Measurements from ENCODE around the gene MRPL46.

The MRPL46 gene

GRCh38 chr15:88467073-88467934, at the start of gene MRPL46, which contains the start of gene MRPS11:
TSS of gene MRPL46 (minus strand) at chr15:88467388. CDS start at chr15:88467377, 11 bp downstream.
TSS of gene MRPS11 (plus strand) at chr15:88467708. CDS start at chr15:88467718, 10 bp downstream.
- peak; percentile 92 for DNase-seq

GRCh38 chr15:88513195-88513594, 46.0 kb upstream of the MRPL46 start:
- no peak for DNase-seq

GRCh38 chr15:88512601-88513000, 45.4 kb upstream of the MRPL46 start:
- DNase-seq: no peak

- no peak for DNase-seq
Measured at GRCh38 chr15:88512078-88512477, 44.9 kb upstream of the MRPL46 start.

- no peak for DNase-seq
Measured at GRCh38 chr15:88511161-88511560, 44.0 kb upstream of the MRPL46 start.

- DNase-seq: no peak
Measured at GRCh38 chr15:88509964-88510363, 42.8 kb upstream of the MRPL46 start.

- no peak for DNase-seq
Measured at GRCh38 chr15:88509321-88509720, 42.1 kb upstream of the MRPL46 start.

GRCh38 chr15:88506628-88507027, 39.4 kb upstream of the MRPL46 start:
- no peak for DNase-seq

- no peak for DNase-seq
Measured at GRCh38 chr15:88505721-88506120, 38.5 kb upstream of the MRPL46 start.

GRCh38 chr15:88504445-88504844, 37.3 kb upstream of the MRPL46 start:
- DNase-seq: no peak

GRCh38 chr15:88498996-88499395, 31.8 kb upstream of the MRPL46 start:
- DNase-seq: no peak

- DNase-seq: no peak
Measured at GRCh38 chr15:88497109-88497765, 30.0 kb upstream of the MRPL46 start.

- no peak for DNase-seq
Measured at GRCh38 chr15:88493844-88494243, 26.7 kb upstream of the MRPL46 start.

- DNase-seq: no peak
Measured at GRCh38 chr15:88491158-88491557, 24.0 kb upstream of the MRPL46 start.

GRCh38 chr15:88490036-88490435, 22.8 kb upstream of the MRPL46 start:
- DNase-seq: no peak

GRCh38 chr15:88489321-88489720, 22.1 kb upstream of the MRPL46 start:
- no peak for DNase-seq

GRCh38 chr15:88487796-88488523, 20.8 kb upstream of the MRPL46 start:
- no peak for DNase-seq

- no peak for DNase-seq
Measured at GRCh38 chr15:88487178-88487795, 20.1 kb upstream of the MRPL46 start.

GRCh38 chr15:88484682-88485331, 17.6 kb upstream of the MRPL46 start:
- DNase-seq: no peak

- DNase-seq: no peak
Measured at GRCh38 chr15:88482263-88482662, 15.1 kb upstream of the MRPL46 start.

- no peak for DNase-seq
Measured at GRCh38 chr15:88480981-88481380, 13.8 kb upstream of the MRPL46 start.

GRCh38 chr15:88479169-88479568, 12.0 kb upstream of the MRPL46 start:
- DNase-seq: no peak

Measured in CD4-positive, alpha-beta T cell treated with Interleukin-10 for 1 hour (primary cell).